OCI-LY3 (cell line): ENCODE results near the gene THRB.

ENCODE experiments used
- H2AFZ ChIP-seq: fragments of 200-600, 300-600 bp; shearing (Covaris generic); 2 replicates; pipeline ENCODE4 v1.6.0; 2014; ENCODE audit warnings: antibody characterized with exemption, low read depth, low read length
- H3K27ac ChIP-seq: fragments of 200-600, 300-600 bp; sonication (generic); 2 replicates; pipeline ENCODE4 v1.5.1; 2014; ENCODE audit warnings: mild to moderate bottlenecking, low read length, moderate library complexity, mixed read lengths
- H3K27me3 ChIP-seq: fragments of 200-600, 300-600 bp; sonication (generic); 2 replicates; pipeline ENCODE4 v1.6.1; 2014; ENCODE audit warnings: low read depth, low read length, mixed read lengths
- H3K36me3 ChIP-seq: fragments of 200-600, 300-600 bp; sonication (generic); replicated peaks from 2 replicates; pipeline ENCODE3; 2014; ENCODE audit warnings: low read depth, low read length, mixed read lengths
- H3K4me1 ChIP-seq: fragments of 300-600, 200-600 bp; sonication (generic); 2 replicates; pipeline ENCODE4 v1.6.1; 2014; ENCODE audit warnings: low read length, mixed read lengths
- H3K4me2 ChIP-seq: fragments of 200-600, 300-600 bp; sonication (generic); 2 replicates; pipeline ENCODE4 v1.6.1; 2014; ENCODE audit warnings: low read length, mixed read lengths
- H3K4me3 ChIP-seq: fragments of 300-600, 200-600 bp; sonication (generic); 2 replicates; pipeline ENCODE4 v1.5.1; 2014; ENCODE audit warnings: antibody characterized with exemption, mild to moderate bottlenecking, low read length, moderate library complexity
- H3K79me2 ChIP-seq: fragments of 300-600, 200-600 bp; shearing (Covaris generic); 2 replicates; pipeline ENCODE4 v1.6.1; 2014; ENCODE audit warnings: mild to moderate bottlenecking, low read length, mixed read lengths
- H3K9ac ChIP-seq: fragments of 300-600, 200-600 bp; shearing (Covaris generic); 2 replicates; pipeline ENCODE4 v1.6.0; 2014; ENCODE audit warnings: mild to moderate bottlenecking, low read length, moderate library complexity
- H3K9me3 ChIP-seq: fragments of 200-600, 300-600 bp; shearing (Covaris generic); 2 replicates; pipeline ENCODE4 v1.6.1; 2014; ENCODE audit warnings: low read length, mixed read lengths; ENCODE audit not compliant: insufficient read depth
- H4K20me1 ChIP-seq: fragments of 200-600, 300-600 bp; sonication (generic); 2 replicates; pipeline ENCODE4 v1.6.1; 2016; ENCODE audit warnings: low read length, mixed read lengths; ENCODE audit not compliant: insufficient read depth
- EZH2phosphoT487 ChIP-seq: fragments of 200-600 bp; shearing (Covaris generic); IDR thresholded peaks from 2 replicates; pipeline ENCODE4 v1.6.1; 2018; ENCODE audit warnings: antibody characterized with exemption, mixed run types, low read depth
- TF ChIP-seq, protein P1 (sequence below): fragments of 200-600, 300-600 bp; sonication (generic); IDR thresholded peaks from 2 replicates; pipeline ENCODE4 v1.5.1; 2014; ENCODE audit warnings: antibody characterized with exemption, low read length, low read depth

Gene THRB

DNA sequence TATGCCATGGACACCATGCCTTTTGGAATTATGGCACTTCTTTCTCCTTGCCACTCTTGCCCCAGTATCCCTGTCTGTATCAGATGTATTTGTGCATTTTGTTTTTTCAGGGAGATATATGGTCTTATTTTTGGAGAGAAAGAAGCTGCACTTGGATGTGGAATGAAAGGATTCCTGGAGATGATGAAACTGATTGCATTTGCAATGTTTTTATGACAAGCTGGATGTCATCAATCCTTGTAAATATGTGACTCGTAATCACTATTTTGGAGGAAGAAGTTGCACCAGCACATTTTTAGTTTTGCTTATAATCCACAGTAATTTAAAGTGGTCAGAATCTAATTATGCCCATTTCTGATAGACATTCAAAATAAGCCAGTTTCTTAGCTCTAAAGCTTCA is 384.6 kb downstream of the THRB start:
- Histone ChIP-seq H3K4me1 (no peaks in the 10 kb centered on the region), H3K36me3 (no peaks in the 10 kb centered on the region), H4K20me1 (no peaks in the 10 kb centered on the region), H3K27ac (no peak overlapping the region), H3K4me2 (no peak overlapping the region), H3K9me3 (no peaks in the 10 kb centered on the region; the same call in 1 of the 2 replicates), H3K9ac (no peak overlapping the region), H3K4me3 (no peak overlapping the region), H3K27me3 (0 out of 2 replicates have a peak, but pooled peaks cover 5% of the 10 kb centered on the region), H3K79me2 (no peaks in the 10 kb centered on the region), H2AFZ (no peak overlapping the region)
- TF ChIP-seq, protein P1, sequence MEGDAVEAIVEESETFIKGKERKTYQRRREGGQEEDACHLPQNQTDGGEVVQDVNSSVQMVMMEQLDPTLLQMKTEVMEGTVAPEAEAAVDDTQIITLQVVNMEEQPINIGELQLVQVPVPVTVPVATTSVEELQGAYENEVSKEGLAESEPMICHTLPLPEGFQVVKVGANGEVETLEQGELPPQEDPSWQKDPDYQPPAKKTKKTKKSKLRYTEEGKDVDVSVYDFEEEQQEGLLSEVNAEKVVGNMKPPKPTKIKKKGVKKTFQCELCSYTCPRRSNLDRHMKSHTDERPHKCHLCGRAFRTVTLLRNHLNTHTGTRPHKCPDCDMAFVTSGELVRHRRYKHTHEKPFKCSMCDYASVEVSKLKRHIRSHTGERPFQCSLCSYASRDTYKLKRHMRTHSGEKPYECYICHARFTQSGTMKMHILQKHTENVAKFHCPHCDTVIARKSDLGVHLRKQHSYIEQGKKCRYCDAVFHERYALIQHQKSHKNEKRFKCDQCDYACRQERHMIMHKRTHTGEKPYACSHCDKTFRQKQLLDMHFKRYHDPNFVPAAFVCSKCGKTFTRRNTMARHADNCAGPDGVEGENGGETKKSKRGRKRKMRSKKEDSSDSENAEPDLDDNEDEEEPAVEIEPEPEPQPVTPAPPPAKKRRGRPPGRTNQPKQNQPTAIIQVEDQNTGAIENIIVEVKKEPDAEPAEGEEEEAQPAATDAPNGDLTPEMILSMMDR, result no peak
- no peak for TF ChIP-seq EZH2phosphoT487

DNA sequence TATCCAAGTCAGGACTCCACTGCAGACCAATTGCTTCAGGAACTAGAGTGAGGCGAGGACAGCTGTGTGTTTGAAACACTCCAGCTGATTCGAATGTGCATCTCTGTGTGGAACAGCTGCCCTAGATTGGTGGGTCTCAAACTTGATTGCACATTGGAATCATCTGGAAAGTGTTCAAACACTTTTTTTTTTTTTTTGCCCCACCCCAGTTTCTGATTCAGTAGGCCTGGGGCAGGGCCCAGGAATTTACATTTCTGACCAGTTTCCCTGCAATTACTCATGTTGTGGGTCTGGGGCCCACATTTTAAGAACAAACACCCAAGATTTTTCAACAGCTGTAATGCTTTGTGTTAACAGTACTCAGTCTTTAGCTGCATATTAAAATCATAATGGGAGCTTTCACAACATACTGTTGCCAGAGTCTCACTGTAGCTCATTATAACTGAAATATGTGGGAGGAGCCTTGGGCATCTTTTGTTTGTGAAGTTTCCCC is 392.9 kb downstream of the THRB start:
- no peaks in the 10 kb centered on the region for H3K9me3 ChIP-seq
- H3K27ac ChIP-seq, result no peak overlapping the region
- no peaks in the 10 kb centered on the region for H3K79me2 ChIP-seq
- H3K27me3 ChIP-seq, result no peaks in the 10 kb centered on the region
- H3K4me2 ChIP-seq, result no peak overlapping the region
- H2AFZ ChIP-seq, result no peak overlapping the region
- H3K9ac ChIP-seq, result no peak overlapping the region
- H3K36me3 ChIP-seq, result no peaks in the 10 kb centered on the region
- TF ChIP-seq EZH2phosphoT487, result no peak
- TF ChIP-seq, protein P1, result no peak
- H4K20me1 ChIP-seq, result no peaks in the 10 kb centered on the region
- H3K4me3 ChIP-seq, result no peak overlapping the region
- H3K4me1 ChIP-seq, result peaks cover 5% of the 10 kb centered on the region; the same call in 1 of the 2 replicates

DNA sequence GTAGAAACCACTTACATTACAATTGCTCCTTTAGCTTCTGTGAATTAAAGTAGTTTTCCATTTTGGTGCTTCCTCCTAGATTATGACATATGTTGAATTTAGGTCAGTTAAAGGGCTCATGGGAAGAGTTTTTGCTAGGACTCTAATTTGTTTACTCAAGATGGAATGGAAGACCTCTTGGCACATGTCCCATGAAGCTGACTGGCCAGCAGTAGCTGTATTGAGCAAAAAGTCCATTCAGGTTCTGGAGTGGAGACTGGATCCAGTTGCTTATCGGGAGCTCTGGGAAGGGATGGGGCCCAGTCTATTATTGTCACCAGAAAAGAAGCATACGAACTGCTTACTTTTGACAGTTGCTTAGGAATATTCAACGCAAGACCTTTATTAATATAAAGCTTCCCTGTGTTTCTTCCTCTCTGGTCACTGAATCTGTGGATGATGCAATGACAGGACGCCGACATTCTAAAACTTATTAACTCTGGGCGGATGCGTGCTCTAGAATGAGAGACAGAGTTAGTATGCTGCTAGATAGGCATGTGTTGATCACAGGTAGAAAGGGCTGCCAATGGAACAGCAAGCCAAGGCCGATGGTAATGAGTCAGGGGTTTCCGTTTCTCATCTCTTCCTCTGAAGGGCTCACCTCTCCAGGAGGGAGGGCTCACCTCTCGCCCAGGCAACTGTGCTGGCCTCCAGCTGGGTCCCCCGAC is 393.8 kb downstream of the THRB start:
- no peak for TF ChIP-seq EZH2phosphoT487
- TF ChIP-seq, protein P1, result no peak
- Histone ChIP-seq H4K20me1 (no peaks in the 10 kb centered on the region), H3K36me3 (no peaks in the 10 kb centered on the region), H3K9me3 (no peaks in the 10 kb centered on the region), H3K9ac (no peak overlapping the region), H3K4me1 (peaks cover 5% of the 10 kb centered on the region; the same call in 1 of the 2 replicates), H3K4me2 (no peak overlapping the region), H3K4me3 (no peak overlapping the region), H3K27me3 (no peaks in the 10 kb centered on the region), H3K27ac (no peak overlapping the region), H2AFZ (no peak overlapping the region), H3K79me2 (no peaks in the 10 kb centered on the region)

DNA sequence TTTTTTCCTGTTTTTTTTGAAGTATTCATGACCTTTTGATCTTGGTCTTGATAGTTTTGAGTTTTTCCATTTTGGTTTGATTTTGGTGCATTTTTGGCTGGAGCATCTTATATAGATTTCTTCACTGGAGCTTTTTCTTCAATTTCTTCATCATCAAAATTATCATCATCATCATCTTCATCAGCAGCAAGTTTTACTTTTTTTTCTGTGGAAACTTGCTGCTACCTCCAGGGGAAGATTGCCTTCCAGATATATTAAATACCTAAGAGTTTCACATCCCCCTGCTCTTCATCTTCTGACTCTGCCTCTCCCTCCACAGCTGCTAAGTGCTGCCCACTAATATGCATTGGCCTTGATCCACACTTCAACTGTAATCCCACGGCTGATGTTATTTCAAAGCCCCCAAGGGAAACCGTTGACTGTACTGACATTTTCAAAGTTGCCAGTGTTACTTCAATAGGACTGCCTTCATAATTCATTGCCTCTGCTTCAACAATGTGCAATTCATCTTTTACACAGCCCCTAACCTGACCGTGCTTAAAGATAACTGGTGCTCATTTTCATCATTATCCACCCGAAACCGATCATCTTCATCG is 397.9 kb downstream of the THRB start:
- no peaks in the 10 kb centered on the region for H3K36me3 ChIP-seq
- no peaks in the 10 kb centered on the region for H3K79me2 ChIP-seq
- H3K4me3 ChIP-seq, result no peak overlapping the region
- H3K4me1 ChIP-seq, result peaks cover 5% of the 10 kb centered on the region; the same call in 1 of the 2 replicates
- H3K9me3 ChIP-seq, result no peaks in the 10 kb centered on the region
- H3K9ac ChIP-seq, result no peak overlapping the region
- no peaks in the 10 kb centered on the region for H3K27me3 ChIP-seq
- H3K27ac ChIP-seq, result no peak overlapping the region
- no peak for TF ChIP-seq EZH2phosphoT487
- TF ChIP-seq, protein P1, result no peak
- no peak overlapping the region for H2AFZ ChIP-seq
- H4K20me1 ChIP-seq, result no peaks in the 10 kb centered on the region
- no peak overlapping the region for H3K4me2 ChIP-seq
